Colonic mucosa (tissue), 4 donors: ENCODE data around the gene MUC2. TPM values are rescaled to one million over a fixed set of nuclear protein-coding genes. Genes with fewer than 3 reads are reported as not detected.

Experiments
- DNase-seq: peaks from one replicate; pipeline ENCODE4 v3.0.0-alpha.2; 2020
- H3K27ac ChIP-seq: fragments of 200-600 bp; one replicate; pipeline ENCODE4 v1.8.0; 2021
- H3K27me3 ChIP-seq: fragments of 200-600 bp; one replicate; pipeline ENCODE4 v1.8.0; 2021
- H3K36me3 ChIP-seq: fragments of 200-600 bp; one replicate; pipeline ENCODE4 v1.8.0; 2021
- H3K4me1 ChIP-seq: fragments of 200-600 bp; one replicate; pipeline ENCODE4 v1.8.0; 2021; ENCODE audit warnings: mild to moderate bottlenecking
- H3K4me3 ChIP-seq: fragments of 200-600 bp; one replicate; pipeline ENCODE4 v1.8.0; 2021
- H3K9ac ChIP-seq, 2 donors: one replicate each; pipeline ENCODE4 v1.7.0; 2013; ENCODE audit warnings: control low read depth in 2 of 2, low read depth in 2 of 2, low read length in 2 of 2
- H3K9me3 ChIP-seq: fragments of 200-600 bp; one replicate; pipeline ENCODE4 v1.8.0; 2021
- CTCF ChIP-seq: fragments of 200-600 bp; IDR thresholded peaks from one replicate; pipeline ENCODE4 v1.8.0; 2022; ENCODE audit warnings: antibody characterized with exemption, mild to moderate bottlenecking
- intact Hi-C: fragments of 100-400 bp; cut with DNase I; formaldehyde crosslinking; loops from one replicate; pipeline ENCODE4 v1.14.1; 2022
- total RNA-seq, 2 donors: library from RNA; stranded (reverse); fragmentation: NEBNext Ultra II Directional in 1 of 2; extraction: Animal tissue kit (Norgen Biotek cat#: 25700) in 1 of 2; gene quantifications; one replicate each; pipeline ENCODE4 v1.2.1, GENCODE V29; 2021
- donor health status: healthy.
- donor health status: DM: no; HTN: no; CAD: no.
- donor health status: DM: no; HTN: no; CAD: no.

MUC2 gene
- total RNA-seq, 2 donors from 2014 or later, result 1,230 to 1,438 TPM

GRCh38 chr11:1041149-1041467 lies 33.6 kb upstream of the MUC2 start:
- TF ChIP-seq CTCF, result no peak
- H3K27me3 ChIP-seq, result no peaks in the 10 kb centered on the region
- no peak overlapping the region for H3K27ac ChIP-seq

GRCh38 chr11:1041471-1041870 lies 33.2 kb upstream of the MUC2 start:
- DNase-seq, result no peak
- no peak for TF ChIP-seq CTCF
- Histone ChIP-seq H3K36me3 (no peaks in the 10 kb centered on the region), H3K9me3 (no peaks in the 10 kb centered on the region), H3K9ac (no peak overlapping the region), H3K4me1 (no peaks in the 10 kb centered on the region), H3K4me3 (no peak overlapping the region), H3K27ac (no peak overlapping the region), H3K27me3 (no peaks in the 10 kb centered on the region)
- intact Hi-C loops, result no loop called here

More at GRCh38 chr11:1041149-1041467, 33.6 kb upstream of the MUC2 start:
- DNase-seq, result no peak
- H3K4me3 ChIP-seq, result no peak overlapping the region
- intact Hi-C loops, result no loop called here
- H3K36me3 ChIP-seq, result no peaks in the 10 kb centered on the region
- no peaks in the 10 kb centered on the region for H3K4me1 ChIP-seq
- H3K9me3 ChIP-seq, result no peaks in the 10 kb centered on the region
- H3K9ac ChIP-seq, result no peak overlapping the region

- intact Hi-C loops, result no loop called here
- peak; percentile 69 for DNase-seq
- Histone ChIP-seq H3K4me1 (no peaks in the 10 kb centered on the region), H3K9ac (no peak overlapping the region), H3K27ac (no peak overlapping the region), H3K27me3 (no peaks in the 10 kb centered on the region), H3K4me3 (no peak overlapping the region), H3K36me3 (no peaks in the 10 kb centered on the region), H3K9me3 (no peaks in the 10 kb centered on the region)
- no peak for TF ChIP-seq CTCF
Observed at GRCh38 chr11:1041936-1042608, 32.6 kb upstream of the MUC2 start.

- H3K9ac ChIP-seq, result no peak overlapping the region
- no peaks in the 10 kb centered on the region for H3K27me3 ChIP-seq
- no peak overlapping the region for H3K27ac ChIP-seq
- no peak for DNase-seq
- no peaks in the 10 kb centered on the region for H3K36me3 ChIP-seq
- H3K4me1 ChIP-seq, result no peaks in the 10 kb centered on the region
- no peak for TF ChIP-seq CTCF
- intact Hi-C loops, result no loop called here
- H3K4me3 ChIP-seq, result no peak overlapping the region
- H3K9me3 ChIP-seq, result no peaks in the 10 kb centered on the region
Observed at GRCh38 chr11:1042626-1043562, 31.8 kb upstream of the MUC2 start.

- intact Hi-C loops, result no loop called here
- Histone ChIP-seq H3K27me3 (peaks cover 6% of the 10 kb centered on the region), H3K4me3 (no peak overlapping the region), H3K27ac (no peak overlapping the region), H3K9ac (no peak overlapping the region), H3K9me3 (no peaks in the 10 kb centered on the region), H3K4me1 (no peaks in the 10 kb centered on the region), H3K36me3 (no peaks in the 10 kb centered on the region)
- no peak for DNase-seq
- no peak for TF ChIP-seq CTCF
Observed at GRCh38 chr11:1043563-1044096, 31.0 kb upstream of the MUC2 start.
